SU-DHL-6 (cell line): Measurements from ENCODE around the gene MICAL3.

Experiments
- CTCF ChIP-seq: fragments of 200-600 bp; sonication (generic); IDR thresholded peaks from one replicate; pipeline ENCODE4 v1.5.1; 2017; ENCODE audit warnings: antibody characterized with exemption, mild to moderate bottlenecking, low read length, moderate library complexity; ENCODE audit not compliant: insufficient read depth, poor library complexity, severe bottlenecking
- EZH2phosphoT487 ChIP-seq: fragments of 200-600 bp; sonication (generic), shearing (Covaris generic); conservative IDR thresholded peaks from 2 replicates; pipeline ENCODE4 v1.6.1; 2018; ENCODE audit warnings: mild to moderate bottlenecking, antibody characterized with exemption, low read length, moderate library complexity, mixed read lengths

DNA sequence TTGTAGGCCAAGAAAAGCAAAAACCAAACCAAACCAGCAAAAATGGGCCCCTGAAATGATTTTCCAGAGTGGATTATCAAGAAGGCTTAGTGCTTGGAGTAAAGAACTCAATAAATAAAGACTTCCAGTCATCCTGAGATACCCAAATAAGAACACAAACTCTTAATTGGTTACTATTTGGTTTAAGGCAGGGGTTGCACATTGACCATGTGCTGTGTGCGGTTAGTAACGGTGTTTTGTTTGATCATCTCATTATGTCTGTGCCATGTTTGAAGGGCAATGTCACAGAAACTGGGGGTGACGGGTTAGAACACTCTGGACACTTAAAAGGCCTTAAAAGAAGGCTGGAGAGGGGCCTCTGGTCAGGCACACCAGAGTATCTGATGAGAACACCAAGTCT is 9.7 kb upstream of the MICAL3 start:
- TF ChIP-seq CTCF, result no peak
- no peak for TF ChIP-seq EZH2phosphoT487
